GM06990 (cell line): Measurements from ENCODE around the gene UBE2Q2.

ENCODE experiments used
- DNase-seq: peaks from one replicate; pipeline ENCODE4 v3.0.0-alpha.2; 2011; ENCODE audit not compliant: insufficient read length; ENCODE audit errors: extremely low read depth
- H3K27me3 ChIP-seq: replicated peaks from 2 replicates; pipeline ENCODE4 v1.6.0; 2011; ENCODE audit warnings: low read length; ENCODE audit not compliant: control insufficient read depth, insufficient read depth
- H3K36me3 ChIP-seq: 2 replicates; pipeline ENCODE4 v1.5.1; 2011; ENCODE audit warnings: low read length; ENCODE audit not compliant: control insufficient read depth, insufficient read depth
- H3K4me3 ChIP-seq: replicated peaks from 2 replicates; pipeline ENCODE4 v1.5.1; 2011; ENCODE audit warnings: low read depth, mild to moderate bottlenecking, control low read depth, low read length
- TF ChIP-seq, protein P1 (sequence below): IDR thresholded peaks from 2 replicates; pipeline ENCODE4 v1.5.1; 2011; ENCODE audit warnings: low read length, control low read depth, mild to moderate bottlenecking, inconsistent platforms; ENCODE audit not compliant: insufficient read depth, poor library complexity, severe bottlenecking

Gene UBE2Q2

GRCh38 chr15:75887178-75887577, 43.9 kb downstream of the UBE2Q2 start:
- DNase-seq: no peak
- H3K27me3 ChIP-seq: no peaks in the 10 kb centered on the region
- H3K4me3 ChIP-seq: no peak overlapping the region
- peaks cover 4% of the 10 kb centered on the region for H3K36me3 ChIP-seq
- TF ChIP-seq, protein P1, sequence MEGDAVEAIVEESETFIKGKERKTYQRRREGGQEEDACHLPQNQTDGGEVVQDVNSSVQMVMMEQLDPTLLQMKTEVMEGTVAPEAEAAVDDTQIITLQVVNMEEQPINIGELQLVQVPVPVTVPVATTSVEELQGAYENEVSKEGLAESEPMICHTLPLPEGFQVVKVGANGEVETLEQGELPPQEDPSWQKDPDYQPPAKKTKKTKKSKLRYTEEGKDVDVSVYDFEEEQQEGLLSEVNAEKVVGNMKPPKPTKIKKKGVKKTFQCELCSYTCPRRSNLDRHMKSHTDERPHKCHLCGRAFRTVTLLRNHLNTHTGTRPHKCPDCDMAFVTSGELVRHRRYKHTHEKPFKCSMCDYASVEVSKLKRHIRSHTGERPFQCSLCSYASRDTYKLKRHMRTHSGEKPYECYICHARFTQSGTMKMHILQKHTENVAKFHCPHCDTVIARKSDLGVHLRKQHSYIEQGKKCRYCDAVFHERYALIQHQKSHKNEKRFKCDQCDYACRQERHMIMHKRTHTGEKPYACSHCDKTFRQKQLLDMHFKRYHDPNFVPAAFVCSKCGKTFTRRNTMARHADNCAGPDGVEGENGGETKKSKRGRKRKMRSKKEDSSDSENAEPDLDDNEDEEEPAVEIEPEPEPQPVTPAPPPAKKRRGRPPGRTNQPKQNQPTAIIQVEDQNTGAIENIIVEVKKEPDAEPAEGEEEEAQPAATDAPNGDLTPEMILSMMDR: no peak

DNA sequence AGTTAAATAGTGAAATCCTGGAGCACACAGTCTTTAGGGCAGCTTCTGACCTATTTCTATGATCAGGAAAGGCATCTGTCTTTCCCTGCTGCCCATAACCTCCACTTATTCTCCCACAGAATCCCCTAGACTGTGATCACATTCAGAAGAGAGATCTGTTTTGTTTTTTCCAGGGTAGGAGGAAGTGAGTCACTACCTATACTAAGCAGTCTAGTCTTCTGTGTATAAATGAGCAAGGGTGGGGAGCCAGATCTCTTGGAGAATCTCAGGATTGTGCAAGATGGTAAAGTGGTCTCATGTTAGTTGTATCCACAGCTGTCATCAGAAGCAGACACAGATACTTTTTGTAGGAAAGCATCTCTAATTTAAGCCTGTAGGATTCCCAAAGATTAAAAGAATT, 48.6 kb downstream of the UBE2Q2 start:
- TF ChIP-seq, protein P1: no peak
- Histone ChIP-seq H3K36me3 (peaks cover 4% of the 10 kb centered on the region), H3K27me3 (no peaks in the 10 kb centered on the region), H3K4me3 (no peak overlapping the region)
- no peak for DNase-seq

DNA sequence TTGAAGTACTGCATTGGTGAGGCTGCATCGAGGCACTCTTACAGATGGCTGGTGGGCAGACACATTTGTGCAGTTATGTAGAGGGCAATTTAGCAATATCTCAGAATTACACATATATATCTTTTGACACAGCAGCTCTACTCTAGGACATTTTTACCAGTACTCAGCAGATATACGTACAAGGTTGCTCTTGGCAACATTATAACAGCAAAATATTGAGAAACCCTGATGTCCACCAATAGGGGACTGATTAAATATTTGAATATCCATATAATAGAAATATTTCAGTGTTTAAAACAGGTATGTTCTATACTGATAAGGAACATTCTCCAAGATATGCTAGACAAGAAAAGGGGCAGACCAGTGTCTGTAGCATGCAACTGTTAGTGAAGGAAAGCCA, 52.5 kb downstream of the UBE2Q2 start:
- TF ChIP-seq, protein P1: no peak
- Histone ChIP-seq H3K36me3 (peaks cover 4% of the 10 kb centered on the region), H3K4me3 (no peak overlapping the region), H3K27me3 (no peaks in the 10 kb centered on the region)
- no peak for DNase-seq

- no peak for DNase-seq
- no peak overlapping the region for H3K4me3 ChIP-seq
- no peaks in the 10 kb centered on the region; the same call in 1 of the 2 replicates for H3K36me3 ChIP-seq
- H3K27me3 ChIP-seq: no peaks in the 10 kb centered on the region
- TF ChIP-seq, protein P1: no peak
Observed at GRCh38 chr15:75900577-75900976, 57.3 kb downstream of the UBE2Q2 start.

- H3K27me3 ChIP-seq: no peaks in the 10 kb centered on the region
- DNase-seq: no peak
- no peak overlapping the region for H3K4me3 ChIP-seq
- H3K36me3 ChIP-seq: no peaks in the 10 kb centered on the region; the same call in 1 of the 2 replicates
- TF ChIP-seq, protein P1: no peak
Observed at GRCh38 chr15:75902129-75902557, 58.9 kb downstream of the UBE2Q2 start.

DNA sequence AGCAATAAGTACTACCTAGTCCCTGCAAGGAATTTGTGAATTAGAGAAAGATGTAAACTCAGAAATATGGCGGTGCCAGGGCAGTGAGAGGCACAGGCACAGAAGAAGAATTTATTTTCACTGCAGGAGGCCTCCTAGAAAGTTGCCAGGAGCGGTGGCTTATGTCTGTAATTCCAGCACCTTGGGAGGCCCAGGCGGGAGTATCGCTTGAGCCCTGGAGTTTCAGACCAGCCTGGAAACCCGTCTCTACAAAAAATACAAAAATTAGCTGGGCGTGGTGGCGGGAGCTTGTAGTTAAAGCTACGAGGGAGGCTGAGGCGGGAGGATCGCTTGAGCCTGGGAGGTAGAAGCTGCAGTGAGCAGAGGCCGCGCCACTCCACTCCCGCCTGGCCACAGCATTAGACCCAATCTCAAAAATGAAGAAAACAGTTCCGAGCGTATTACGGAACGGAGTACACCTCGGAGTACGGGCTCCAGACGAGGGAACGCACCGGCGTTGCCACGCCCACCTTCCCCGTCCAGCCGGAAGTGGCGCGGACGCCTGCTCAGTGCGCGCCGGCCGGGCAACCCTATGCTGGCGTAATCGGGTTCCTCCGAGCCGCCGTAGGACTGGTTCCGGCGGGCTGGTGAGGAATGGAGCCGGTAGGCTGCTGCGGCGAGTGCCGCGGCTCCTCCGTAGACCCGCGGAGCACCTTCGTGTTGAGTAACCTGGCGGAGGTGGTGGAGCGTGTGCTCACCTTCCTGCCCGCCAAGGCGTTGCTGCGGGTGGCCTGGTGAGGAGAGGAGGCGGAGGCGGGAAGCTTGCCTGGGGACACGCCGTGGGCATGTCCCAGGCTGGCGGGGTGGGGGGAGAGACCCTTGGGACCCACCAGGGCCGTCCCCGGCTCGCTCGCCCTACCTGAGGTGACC, 60.3 kb downstream of the UBE2Q2 start, which contains the start of gene FBXO22:
TSS of gene FBXO22 (plus strand) at position 548 of the 909 bp plus-strand sequence. CDS start at position 634, 86 bp downstream.
- Histone ChIP-seq H3K36me3 (no peaks in the 10 kb centered on the region), H3K4me3 (peak within 1 kb of the TSS; percentile 98), H3K27me3 (no peaks in the 10 kb centered on the region)
- peak; percentile 96 for DNase-seq
- TF ChIP-seq, protein P1: no peak
